Ovary (tissue), 3 donors: Measurements from ENCODE around the gene BHMT.

Experiments used
- EP300 ChIP-seq: sonication (generic); formaldehyde crosslinking; IDR thresholded peaks from one replicate; pipeline ENCODE4 v1.6.1; 2017; ENCODE audit warnings: antibody characterized with exemption
- POLR2A ChIP-seq: fragments of 450-650 bp; IDR thresholded peaks from one replicate; pipeline ENCODE4 v1.6.1; 2017; ENCODE audit warnings: antibody characterized with exemption, mild to moderate bottlenecking, moderate library complexity
- TF ChIP-seq, protein P1 (sequence below), 3 donors: fragments of 450-650 bp in 2 of 3; fragments of 200-600 bp in 1 of 3; IDR thresholded peaks; one replicate each; pipeline versions ENCODE4 v1.5.1 to v1.8.0; 2016 to 2022; ENCODE audit warnings: antibody characterized with exemption in 3 of 3, mild to moderate bottlenecking in 1 of 3
- donor health status: DM: no; HTN: no; CAD: no.

DNA sequence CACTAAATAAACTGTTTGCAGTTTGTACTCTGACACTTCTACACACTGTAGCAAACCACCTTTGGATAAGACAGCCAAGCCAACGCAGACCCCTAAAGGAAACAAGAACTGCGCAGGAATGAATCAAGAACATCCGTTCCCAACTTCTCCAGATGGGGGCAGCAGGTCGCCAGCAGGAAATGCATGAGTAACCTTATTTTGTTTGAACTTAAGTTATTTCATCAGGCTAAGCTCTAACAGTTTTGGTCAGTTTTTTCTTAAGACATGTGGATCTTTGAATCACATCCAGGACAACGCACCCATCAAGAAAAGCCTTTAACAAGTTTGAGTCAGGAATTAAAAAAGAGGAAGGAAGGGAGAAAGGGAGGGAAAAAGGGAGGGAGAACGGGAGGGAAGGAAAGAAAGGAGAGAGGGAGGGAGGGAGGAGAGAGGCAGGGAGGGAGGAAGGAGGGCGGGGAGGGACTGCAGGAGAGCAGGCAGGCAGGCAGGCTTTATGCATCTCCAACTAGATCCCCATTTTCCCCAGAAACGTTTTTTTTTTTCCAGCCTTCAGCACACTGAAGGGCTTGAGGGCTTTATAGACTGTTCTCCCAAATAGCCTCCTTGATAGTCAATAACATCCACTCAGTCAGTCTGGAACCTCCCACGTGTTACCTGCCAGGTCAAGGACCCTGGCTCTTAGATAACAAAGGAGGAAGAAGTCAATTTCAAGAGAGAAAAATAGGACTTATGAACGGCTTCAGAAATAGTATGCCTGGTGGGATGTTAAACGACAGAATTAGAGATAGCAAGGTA is 22.2 kb downstream of the BHMT start:
- TF ChIP-seq, protein P1, sequence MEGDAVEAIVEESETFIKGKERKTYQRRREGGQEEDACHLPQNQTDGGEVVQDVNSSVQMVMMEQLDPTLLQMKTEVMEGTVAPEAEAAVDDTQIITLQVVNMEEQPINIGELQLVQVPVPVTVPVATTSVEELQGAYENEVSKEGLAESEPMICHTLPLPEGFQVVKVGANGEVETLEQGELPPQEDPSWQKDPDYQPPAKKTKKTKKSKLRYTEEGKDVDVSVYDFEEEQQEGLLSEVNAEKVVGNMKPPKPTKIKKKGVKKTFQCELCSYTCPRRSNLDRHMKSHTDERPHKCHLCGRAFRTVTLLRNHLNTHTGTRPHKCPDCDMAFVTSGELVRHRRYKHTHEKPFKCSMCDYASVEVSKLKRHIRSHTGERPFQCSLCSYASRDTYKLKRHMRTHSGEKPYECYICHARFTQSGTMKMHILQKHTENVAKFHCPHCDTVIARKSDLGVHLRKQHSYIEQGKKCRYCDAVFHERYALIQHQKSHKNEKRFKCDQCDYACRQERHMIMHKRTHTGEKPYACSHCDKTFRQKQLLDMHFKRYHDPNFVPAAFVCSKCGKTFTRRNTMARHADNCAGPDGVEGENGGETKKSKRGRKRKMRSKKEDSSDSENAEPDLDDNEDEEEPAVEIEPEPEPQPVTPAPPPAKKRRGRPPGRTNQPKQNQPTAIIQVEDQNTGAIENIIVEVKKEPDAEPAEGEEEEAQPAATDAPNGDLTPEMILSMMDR (IDR thresholded peaks at IDR 0.05): peak; percentile 43 to 73 (median 70)
- TF ChIP-seq POLR2A (no peak), EP300 (no peak)
